Subcutaneous abdominal adipose tissue (tissue), 5 donors: Measurements from ENCODE around the gene NOXO1.

Source experiments
- H3K27ac ChIP-seq: one replicate; pipeline ENCODE4 v1.7.0; 2013; ENCODE audit warnings: low read depth, mild to moderate bottlenecking, inconsistent platforms, low read length, moderate library complexity
- H3K27me3 ChIP-seq, 5 donors: one replicate each; pipeline ENCODE4 v1.7.0; 2013; ENCODE audit warnings: low read length in 5 of 5, inconsistent platforms in 1 of 5; ENCODE audit not compliant: control insufficient read depth in 5 of 5, insufficient read depth in 4 of 5
- H3K36me3 ChIP-seq, 5 donors: one replicate each; pipeline ENCODE4 v1.7.0; 2013; ENCODE audit warnings: low read length in 5 of 5; ENCODE audit not compliant: control insufficient read depth in 5 of 5, insufficient read depth in 5 of 5
- H3K4me1 ChIP-seq, 5 donors: one replicate each; pipeline ENCODE4 v1.7.0; 2013; ENCODE audit warnings: low read length in 5 of 5, mild to moderate bottlenecking in 3 of 5, moderate library complexity in 1 of 5; ENCODE audit not compliant: control insufficient read depth in 5 of 5, insufficient read depth in 5 of 5
- H3K4me3 ChIP-seq, 5 donors: one replicate each; pipeline ENCODE4 v1.7.0; 2013; ENCODE audit warnings: low read length in 5 of 5, low read depth in 1 of 5
- H3K9ac ChIP-seq, 5 donors: one replicate each; pipeline ENCODE4 v1.7.0; 2013; ENCODE audit warnings: low read length in 5 of 5, mild to moderate bottlenecking in 4 of 5, moderate library complexity in 3 of 5
- H3K9me3 ChIP-seq, 5 donors: one replicate each; pipeline ENCODE4 v1.7.0; 2013; ENCODE audit warnings: low read length in 5 of 5; ENCODE audit not compliant: control insufficient read depth in 5 of 5
- donor health status: healthy.
- donor health status: healthy.
- donor health status: healthy.
- donor health status: healthy.
- donor health status: healthy.

NOXO1 gene

DNA sequence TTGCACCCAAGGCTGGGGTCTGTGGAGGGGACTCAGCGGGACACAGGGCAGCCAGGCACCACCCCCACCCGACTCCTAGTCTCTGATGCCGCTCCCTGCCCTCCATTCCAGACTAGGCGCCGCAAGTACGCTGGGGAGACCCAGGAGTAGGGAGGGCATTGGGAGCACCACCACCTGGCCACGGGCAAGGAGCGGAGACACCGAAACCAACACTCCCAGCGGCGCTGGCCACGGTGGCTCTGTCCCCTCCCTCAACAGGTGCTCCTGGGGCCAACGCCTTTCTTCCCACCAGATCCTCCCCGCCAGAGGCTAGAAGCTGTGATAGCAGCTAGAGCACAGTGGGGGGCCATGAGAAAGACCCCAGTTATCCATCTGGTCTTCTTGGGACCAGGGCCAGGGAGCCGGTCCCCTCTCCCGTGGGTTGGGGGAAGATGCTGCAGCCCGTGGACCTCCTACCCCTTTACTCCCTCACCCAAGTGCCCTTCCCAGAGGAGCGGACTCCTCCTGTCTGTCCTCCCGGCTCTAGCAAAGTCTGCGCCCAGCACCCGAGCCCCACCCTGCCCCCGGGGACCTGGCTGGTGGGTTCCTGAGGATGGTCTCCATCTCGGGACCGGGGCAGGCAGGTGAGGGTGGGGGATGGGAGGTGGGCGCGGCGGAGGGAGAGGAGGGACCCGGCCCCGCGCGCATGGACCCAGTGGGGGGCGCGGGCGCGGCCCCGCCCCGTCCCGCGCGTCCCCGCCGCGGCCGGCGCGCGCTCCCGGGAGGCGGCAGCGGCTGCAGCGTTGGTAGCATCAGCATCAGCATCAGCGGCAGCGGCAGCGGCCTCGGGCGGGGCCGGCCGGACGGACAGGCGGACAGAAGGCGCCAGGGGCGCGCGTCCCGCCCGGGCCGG is 8.2 kb upstream of the NOXO1 start, which contains the start of gene SYNGR3:
TSS of gene SYNGR3 (plus strand) at position 762 of the 892 bp plus-strand sequence. CDS start 133 bp downstream, outside the sequence.
- H3K36me3 ChIP-seq: peaks cover 0 to 21% (median 18%) of the 10 kb centered on the region in 5 donors
- peaks cover 5 to 37% (median 30%) of the 10 kb centered on the region in 5 donors for H3K4me1 ChIP-seq
- H3K27me3 ChIP-seq: peaks cover 17 to 27% (median 25%) of the 10 kb centered on the region in 5 donors
- H3K9ac ChIP-seq: no peak within 1 kb of the TSS
- peak within 1 kb of the TSS in 1 of 5 donors; percentile 22 for H3K4me3 ChIP-seq
- no peak within 1 kb of the TSS for H3K27ac ChIP-seq
- no peaks in the 10 kb centered on the region for H3K9me3 ChIP-seq

- Histone ChIP-seq H3K4me3 (no peak overlapping the region), H3K27me3 (peaks cover 17 to 30% (median 27%) of the 10 kb centered on the region in 5 donors), H3K9ac (no peak overlapping the region), H3K27ac (no peak overlapping the region), H3K36me3 (peaks cover 0 to 21% (median 18%) of the 10 kb centered on the region in 5 donors), H3K9me3 (no peaks in the 10 kb centered on the region), H3K4me1 (peaks cover 5 to 44% (median 37%) of the 10 kb centered on the region in 5 donors)
These were observed 5.9 kb upstream of the NOXO1 start for GRCh38 chr16:1987198-1987597.

- peak overlapping the region in 1 of 5 donors; percentile 80 for H3K4me3 ChIP-seq
- H3K9ac ChIP-seq: peak overlapping the region in 1 of 5 donors; percentile 79
- H3K4me1 ChIP-seq: peaks cover 5 to 30% (median 23%) of the 10 kb centered on the region in 5 donors
- no peaks in the 10 kb centered on the region for H3K9me3 ChIP-seq
- peaks cover 23 to 34% (median 33%) of the 10 kb centered on the region in 5 donors for H3K27me3 ChIP-seq
- H3K27ac ChIP-seq: no peak overlapping the region
- H3K36me3 ChIP-seq: peaks cover 0 to 21% (median 18%) of the 10 kb centered on the region in 5 donors
These were observed 4.3 kb upstream of the NOXO1 start for GRCh38 chr16:1985466-1986150.

DNA sequence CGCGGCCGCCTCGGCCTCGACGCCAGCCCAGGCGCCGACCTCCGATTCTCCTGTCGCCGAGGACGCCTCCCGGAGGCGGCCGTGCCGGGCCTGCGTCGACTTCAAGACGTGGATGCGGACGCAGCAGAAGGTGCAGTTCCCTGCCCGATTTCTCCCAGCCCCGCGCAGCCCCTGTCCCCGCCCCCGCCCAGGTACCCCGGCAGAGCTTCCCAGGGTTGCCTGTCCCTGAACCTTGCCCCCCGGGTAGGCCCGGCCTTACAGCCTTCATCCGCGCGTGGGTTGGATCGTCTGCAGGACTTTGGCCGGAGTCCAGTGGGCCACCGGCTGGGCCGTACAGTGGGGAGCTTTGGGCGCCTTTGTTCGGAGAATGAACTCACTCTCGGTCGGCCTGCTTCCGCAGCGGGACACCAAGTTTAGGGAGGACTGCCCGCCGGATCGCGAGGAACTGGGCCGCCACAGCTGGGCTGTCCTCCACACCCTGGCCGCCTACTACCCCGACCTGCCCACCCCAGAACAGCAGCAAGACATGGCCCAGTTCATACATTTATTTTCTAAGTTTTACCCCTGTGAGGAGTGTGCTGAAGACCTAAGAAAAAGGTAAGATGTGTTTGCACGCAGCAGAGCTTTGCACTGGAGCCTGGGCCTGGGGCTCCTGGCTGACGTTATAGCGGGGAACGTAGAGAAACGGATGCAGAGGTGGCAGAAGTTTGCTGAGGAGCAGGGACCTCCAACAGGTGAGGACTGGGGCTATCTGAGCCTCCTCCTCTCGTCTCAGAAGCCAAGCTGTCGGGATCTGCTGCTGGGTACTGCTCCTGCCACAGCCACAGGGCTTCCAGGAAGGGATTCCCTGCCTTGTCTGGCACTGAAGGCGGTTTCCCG is 3.3 kb upstream of the NOXO1 start:
- peaks cover 5 to 30% (median 21%) of the 10 kb centered on the region in 5 donors for H3K4me1 ChIP-seq
- H3K9ac ChIP-seq: peak overlapping the region in 4 of 5 donors; percentile 42 to 79 (median 61)
- H3K27me3 ChIP-seq: peaks cover 26 to 40% (median 38%) of the 10 kb centered on the region in 5 donors
- H3K4me3 ChIP-seq: peak overlapping the region; percentile 24 to 80 (median 70)
- peak overlapping the region; percentile 16 for H3K27ac ChIP-seq
- H3K36me3 ChIP-seq: peaks cover 0 to 21% (median 18%) of the 10 kb centered on the region in 5 donors
- no peaks in the 10 kb centered on the region for H3K9me3 ChIP-seq

- Histone ChIP-seq H3K27me3 (peaks cover 20 to 40% (median 32%) of the 10 kb centered on the region in 5 donors), H3K36me3 (peaks cover 0 to 22% (median 18%) of the 10 kb centered on the region in 5 donors), H3K4me3 (peak within 1 kb of the TSS; percentile 24 to 80 (median 70)), H3K27ac (peak within 1 kb of the TSS; percentile 30), H3K9me3 (no peaks in the 10 kb centered on the region), H3K9ac (peak within 1 kb of the TSS in 4 of 5 donors; percentile 42 to 79 (median 67)), H3K4me1 (peaks cover 5 to 34% (median 24%) of the 10 kb centered on the region in 5 donors)
These were observed 2.5 kb upstream of the NOXO1 start, which contains the start of gene GFER for GRCh38 chr16:1983544-1984346. GFER (plus strand) TSS chr16:1984193; CDS start chr16:1984219, 26 bp downstream.

- Histone ChIP-seq H3K27ac (peak overlapping the region; percentile 30), H3K9ac (peak overlapping the region in 4 of 5 donors; percentile 0 to 69 (median 60)), H3K4me1 (peaks cover 5 to 34% (median 24%) of the 10 kb centered on the region in 5 donors), H3K4me3 (peak overlapping the region in 4 of 5 donors; percentile 66 to 80 (median 74)), H3K27me3 (peaks cover 19 to 40% (median 34%) of the 10 kb centered on the region in 5 donors), H3K36me3 (peaks cover 0 to 29% (median 24%) of the 10 kb centered on the region in 5 donors), H3K9me3 (no peaks in the 10 kb centered on the region)
These were observed 1.8 kb upstream of the NOXO1 start for GRCh38 chr16:1982991-1983543.

GRCh38 chr16:1982013-1982433 is 754 bp upstream of the NOXO1 start:
- no peak overlapping the region for H3K9ac ChIP-seq
- H3K27me3 ChIP-seq: peaks cover 19 to 41% (median 40%) of the 10 kb centered on the region in 5 donors

DNA sequence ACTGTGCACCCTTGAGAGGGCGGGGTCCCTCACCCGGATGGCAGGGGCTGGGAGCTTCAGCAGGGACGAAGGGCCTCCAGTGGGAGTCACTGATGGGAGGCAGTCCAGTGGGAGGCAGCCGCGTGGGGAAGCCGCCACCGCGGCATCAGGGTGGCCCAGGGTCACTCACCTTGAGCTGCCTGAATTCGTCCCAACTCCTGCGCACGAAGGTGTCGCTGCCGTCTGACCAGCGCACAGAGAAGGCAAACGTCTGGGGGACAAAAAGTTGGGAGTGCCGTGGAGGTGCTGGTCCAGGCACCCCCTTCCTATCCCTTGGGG is 540 bp downstream of the NOXO1 start:
- Histone ChIP-seq H3K9me3 (no peaks in the 10 kb centered on the region), H3K27me3 (peaks cover 19 to 46% (median 43%) of the 10 kb centered on the region in 5 donors), H3K9ac (no peak overlapping the region), H3K27ac (no peak overlapping the region), H3K4me3 (no peak overlapping the region), H3K4me1 (peaks cover 5 to 34% (median 24%) of the 10 kb centered on the region in 5 donors), H3K36me3 (peaks cover 0 to 36% (median 35%) of the 10 kb centered on the region in 5 donors)

More at GRCh38 chr16:1982013-1982433, 754 bp upstream of the NOXO1 start:
- Histone ChIP-seq H3K4me1 (peaks cover 5 to 34% (median 24%) of the 10 kb centered on the region in 5 donors), H3K9me3 (no peaks in the 10 kb centered on the region), H3K27ac (no peak overlapping the region), H3K4me3 (no peak overlapping the region), H3K36me3 (peaks cover 0 to 36% (median 33%) of the 10 kb centered on the region in 5 donors)
